Astrocyte of the hippocampus (primary cell): ENCODE results near the gene MXD4.

Experiments used
- DNase-seq: peaks from one replicate; pipeline ENCODE4 v3.0.0; 2011; ENCODE audit warnings: low read depth, low spot score

MXD4 gene

DNA sequence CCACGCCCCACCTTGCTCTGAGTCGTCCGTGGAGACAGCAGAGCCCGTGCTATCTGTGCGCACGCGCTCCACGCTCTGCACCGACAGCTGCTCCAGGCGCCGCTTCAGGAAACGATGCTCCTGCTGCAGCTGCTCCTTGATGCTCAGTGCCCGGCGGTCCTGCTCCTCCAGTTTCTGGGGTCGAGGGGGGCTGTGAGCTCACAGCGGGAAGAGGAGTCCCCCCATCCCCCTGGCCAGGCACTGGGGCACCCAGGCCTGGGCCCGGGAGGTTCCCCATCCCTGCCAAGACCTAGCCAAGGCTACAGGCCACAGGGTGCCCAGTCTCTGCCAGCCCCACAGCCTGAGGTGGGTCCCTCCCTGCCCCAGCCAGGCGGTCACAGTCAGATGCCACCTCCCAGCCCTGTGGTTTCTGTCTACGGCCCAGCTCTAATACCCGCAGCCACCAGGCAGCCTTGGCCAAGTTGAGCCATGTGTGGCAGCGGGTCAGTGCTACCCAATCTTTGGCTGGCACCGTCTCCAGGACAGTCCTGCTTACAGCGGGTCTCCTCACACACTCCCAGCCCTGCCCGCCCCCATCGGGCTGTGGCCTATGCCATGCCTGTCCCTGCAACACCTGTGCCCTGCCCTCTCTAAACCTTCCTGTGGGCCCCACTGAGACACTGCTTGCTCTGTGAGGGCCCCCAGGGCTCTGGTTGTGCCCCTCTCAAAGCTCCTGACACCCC lies 10.7 kb downstream of the MXD4 start:
- DNase-seq: no peak

DNA sequence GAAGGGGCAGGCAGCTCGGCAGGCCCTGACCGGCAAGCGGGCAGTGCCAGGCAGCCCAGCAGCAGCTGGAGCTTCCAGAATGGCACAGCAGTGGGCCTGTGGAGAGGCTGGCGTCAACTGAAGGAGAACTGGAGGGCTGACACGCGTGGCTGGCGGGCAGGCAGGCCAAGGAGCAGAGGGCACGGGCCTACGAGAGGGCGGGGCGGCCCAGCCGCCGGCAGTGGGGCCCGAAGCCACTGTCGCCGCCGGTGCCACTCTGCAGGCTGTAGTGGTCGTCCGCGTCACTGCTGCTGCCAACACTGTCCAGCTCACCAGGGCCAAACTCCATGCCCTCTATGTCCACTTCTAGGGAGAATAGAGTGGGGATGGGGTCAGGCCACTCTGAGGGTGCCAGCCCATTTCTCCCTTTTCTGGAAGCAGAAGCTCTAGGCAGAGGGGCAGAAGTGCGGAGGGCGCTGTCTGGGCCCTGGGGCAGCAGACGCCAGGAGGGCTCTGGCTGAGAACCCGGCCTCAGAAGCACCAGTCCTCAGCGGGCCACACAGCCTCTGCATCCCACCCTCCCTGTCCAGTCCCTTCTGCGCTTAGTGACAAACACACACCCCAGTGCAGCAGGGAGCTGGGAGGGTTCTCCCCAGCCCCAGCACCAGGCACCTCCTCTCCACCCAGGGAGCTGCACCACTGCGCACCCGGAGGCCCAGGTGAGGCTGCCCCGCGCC lies 11.4 kb downstream of the MXD4 start:
- DNase-seq: no peak

DNA sequence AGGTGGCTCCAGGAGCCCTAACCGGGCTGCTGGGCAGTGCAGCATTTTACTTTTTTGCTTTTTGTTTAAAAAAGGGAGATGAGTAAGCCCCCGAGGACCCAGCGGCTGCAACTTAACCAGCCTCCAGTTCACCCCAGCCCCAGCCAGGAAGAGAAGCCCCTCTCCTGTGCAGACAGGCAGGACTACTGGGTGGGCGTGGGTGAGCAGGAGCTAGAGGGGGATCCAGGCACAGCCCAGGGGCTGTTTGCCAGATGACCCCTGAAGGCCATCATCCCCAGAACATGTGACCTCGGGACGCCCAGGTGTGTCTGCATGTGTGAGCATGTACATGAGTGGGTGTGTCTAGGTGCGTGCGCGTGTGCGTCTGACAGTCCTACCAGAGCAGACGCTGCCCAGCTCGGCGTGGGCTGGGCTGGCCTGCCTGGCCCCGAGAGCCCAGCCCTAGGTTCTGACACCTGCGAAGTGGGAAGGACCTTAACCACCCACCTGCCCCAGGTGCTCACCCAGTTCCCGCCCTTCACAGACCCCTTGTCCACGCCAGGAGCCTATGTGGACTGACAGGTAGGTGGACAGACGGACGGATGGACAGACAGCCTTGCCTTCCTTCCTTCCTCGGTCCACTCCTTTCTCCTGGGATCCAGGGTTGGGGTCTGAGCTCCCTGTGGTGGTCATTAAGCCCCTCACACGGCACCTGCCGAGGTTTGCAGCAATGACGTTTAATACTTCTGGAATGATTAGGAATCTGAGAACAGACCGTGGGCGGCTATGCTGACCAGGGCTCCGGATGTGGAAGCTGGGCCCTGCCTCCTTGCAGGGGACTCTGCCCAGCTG lies 12.2 kb downstream of the MXD4 start:
- DNase-seq: peak; percentile 1

DNA sequence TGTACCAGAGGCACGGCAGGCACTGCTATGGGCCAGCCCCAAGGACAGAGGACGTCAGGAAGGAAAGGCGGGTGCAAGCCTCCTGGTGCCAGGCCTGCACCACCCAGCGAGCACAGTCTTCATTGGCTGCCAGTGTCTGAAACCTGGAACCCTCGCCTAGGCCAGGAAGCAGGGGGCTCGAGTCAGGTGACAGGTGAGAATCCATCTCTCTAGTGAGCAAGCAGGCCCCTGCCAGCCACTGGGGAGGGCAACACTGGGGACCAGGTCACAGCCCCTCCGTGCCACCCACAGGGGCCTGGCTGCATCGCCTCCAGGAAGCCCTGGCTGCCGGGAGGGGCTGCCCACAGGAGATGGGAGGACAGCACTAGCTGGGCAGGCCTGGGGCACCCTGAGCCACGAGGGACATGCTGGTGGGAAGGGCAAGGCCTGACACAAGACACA lies 13.1 kb downstream of the MXD4 start:
- no peak for DNase-seq

DNA sequence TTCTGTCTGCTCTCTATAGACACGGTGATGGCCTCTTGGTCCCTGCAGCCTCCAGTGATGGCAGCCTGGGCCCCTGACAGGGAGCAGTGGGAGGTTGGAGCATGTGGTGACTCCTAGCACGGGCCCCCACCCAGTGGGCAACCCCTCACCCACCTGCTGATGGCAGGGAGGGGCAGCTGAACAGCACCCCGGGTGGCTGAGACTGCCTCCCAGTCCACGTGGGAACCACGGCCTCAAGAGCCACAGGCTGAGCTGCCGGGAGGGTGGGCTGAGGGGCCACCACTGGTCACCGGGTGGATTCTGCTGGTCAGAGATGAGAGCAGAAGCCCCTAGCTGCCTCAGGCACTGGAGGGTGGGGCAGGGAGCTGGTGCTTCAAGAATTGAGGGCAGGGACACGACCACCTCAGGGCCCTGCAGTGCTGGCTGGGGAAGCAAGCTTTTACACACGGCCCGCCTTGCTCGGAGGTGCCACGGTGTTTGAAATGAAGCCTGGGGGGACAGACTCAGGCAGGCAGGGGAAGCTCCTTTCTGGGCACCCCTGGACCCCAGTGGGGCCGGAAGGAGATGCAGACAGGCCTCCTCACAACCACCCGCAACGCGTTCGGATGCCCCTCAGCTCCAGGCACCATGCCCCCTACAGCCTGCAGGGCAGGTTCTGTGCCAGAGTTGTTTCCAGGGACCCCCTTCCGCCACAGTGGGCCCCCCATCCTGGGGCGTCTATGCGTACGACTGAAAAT lies 13.7 kb downstream of the MXD4 start:
- no peak for DNase-seq

DNA sequence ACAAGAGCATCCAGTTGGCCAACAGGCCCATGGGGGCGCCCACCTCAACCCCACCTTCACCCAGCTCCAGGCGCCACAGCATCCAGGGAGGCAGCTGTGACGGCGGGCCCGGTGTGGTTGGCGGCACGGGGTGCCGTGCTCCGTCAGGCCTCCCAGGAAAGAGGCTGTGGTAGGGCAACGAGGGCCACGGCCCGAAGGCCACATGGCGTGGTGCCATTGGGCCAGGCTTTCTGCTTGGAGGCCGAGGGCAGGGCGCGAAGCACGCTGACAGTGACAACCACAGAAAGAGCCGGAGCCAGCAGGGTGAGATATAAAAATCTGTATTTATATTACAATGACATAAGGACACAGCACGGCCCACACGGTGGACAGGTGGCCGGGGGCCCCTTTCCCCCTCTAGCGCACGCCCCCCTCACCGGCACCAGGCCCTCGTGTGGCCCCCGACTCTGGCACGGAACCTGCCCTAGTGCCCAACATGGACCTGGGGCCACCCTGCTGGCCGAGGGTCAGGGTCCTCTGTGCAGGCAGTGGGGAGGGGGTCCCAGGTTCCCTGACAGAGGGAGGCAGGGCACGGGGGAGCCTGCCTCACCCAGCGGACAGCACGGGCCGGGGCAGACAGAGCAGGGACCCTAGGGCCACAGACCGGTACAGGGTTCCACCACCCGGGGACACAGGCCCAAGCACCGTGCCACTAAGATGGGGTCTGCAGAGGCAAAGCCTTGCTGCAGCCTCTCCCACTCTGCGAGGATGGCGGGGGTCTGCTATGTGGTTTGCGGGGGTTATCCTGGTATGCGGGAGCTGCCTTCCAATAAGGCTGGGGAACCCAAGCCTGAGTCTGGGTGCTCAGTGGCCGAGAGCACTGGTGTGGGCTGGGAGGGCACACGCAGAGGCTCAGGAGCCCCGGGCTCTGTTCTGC lies 14.5 kb downstream of the MXD4 start:
- DNase-seq: no peak

DNA sequence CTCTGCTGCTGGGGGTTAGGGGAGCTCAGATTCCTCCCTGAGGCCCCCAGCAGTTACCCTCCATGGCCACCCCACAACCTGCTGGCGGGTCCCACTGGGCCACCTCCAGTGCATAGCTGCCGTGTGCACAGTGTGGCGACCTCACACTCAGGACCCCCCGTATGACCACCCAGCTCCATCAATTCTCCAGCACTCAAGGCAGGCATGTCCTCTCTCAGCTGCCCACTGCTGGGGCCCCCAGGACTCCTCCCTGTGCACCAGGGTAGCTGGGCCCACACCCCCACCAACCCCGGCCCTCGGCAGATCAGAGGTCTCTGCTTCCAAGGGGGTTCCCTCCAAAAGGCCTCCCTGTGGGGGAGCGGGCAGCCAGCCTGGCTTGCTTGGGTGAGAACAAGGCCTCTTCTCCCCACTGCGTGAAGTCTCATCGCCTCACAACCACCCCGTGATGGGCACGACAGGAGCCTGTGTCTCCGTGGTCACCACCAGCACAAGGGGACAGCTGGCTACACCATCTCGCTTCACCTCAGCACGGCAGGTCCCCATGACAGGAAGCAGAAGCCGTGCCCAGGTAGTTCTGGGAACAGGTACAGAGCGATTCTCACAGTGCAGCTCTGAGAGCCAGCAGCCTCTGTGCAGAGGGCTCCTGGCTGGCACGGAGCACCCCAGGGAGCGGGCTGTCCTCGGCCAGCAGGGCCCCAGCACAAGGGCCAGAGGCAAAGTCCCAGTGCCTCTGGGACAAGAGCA lies 15.4 kb downstream of the MXD4 start:
- DNase-seq: no peak

DNA sequence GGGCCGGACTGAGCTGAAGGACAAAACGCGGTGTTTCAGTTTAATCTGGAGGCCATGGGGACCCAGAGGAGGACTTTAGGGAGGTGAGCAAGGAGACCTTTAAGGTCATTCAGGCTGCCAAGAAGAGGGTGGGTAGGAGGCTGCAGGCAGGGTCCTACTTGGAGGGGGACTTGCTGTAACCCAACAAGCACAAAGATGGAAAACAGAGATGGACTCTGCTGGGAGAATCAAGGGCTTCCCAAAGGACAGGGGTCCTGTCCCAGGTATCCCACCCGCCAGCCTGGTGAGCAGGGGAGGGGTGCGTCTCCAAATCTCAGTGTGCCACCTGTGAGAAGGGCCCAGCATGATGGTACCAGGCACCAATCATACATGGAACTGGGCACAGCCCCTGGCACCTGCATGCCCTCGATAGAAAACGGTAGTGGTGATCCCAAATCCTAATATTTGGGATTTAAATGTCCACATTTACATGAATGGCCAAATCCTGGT lies 16.1 kb downstream of the MXD4 start:
- DNase-seq: no peak

DNA sequence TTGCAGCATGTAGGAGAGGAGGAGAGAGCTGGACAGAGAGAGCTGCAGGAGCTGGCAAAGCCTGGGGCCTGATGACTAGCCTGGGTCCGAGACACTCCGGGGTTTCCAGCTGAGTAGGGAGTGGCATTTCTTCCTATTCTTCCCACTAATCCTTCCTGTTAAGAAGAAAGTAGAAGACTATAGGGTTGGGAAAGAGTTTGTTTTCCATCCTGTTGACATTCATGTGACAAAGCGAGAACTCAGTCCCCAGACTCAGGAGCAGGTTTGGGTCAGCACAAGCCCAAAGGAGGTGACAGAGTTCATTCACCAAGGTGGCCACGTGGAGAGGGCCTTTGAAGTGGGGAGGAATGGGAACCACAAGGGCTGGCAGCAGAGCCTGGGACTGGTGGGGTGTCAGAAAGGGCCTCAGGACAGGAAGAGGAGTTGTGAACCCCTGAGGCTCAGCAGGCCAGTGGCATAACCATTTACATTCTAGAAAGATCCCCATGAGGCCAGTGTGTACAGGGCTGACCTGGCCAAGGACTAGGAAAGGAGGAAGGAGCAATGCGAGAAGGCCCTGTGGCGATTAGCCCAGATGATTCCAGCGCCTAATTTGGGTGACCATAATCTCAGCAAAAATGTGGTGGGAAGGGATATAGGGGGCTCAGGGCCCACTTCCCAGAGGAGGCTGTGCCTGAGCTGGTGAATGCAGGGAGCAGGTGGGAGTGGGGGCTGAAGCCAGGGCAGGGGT lies 16.7 kb downstream of the MXD4 start:
- DNase-seq: no peak

DNA sequence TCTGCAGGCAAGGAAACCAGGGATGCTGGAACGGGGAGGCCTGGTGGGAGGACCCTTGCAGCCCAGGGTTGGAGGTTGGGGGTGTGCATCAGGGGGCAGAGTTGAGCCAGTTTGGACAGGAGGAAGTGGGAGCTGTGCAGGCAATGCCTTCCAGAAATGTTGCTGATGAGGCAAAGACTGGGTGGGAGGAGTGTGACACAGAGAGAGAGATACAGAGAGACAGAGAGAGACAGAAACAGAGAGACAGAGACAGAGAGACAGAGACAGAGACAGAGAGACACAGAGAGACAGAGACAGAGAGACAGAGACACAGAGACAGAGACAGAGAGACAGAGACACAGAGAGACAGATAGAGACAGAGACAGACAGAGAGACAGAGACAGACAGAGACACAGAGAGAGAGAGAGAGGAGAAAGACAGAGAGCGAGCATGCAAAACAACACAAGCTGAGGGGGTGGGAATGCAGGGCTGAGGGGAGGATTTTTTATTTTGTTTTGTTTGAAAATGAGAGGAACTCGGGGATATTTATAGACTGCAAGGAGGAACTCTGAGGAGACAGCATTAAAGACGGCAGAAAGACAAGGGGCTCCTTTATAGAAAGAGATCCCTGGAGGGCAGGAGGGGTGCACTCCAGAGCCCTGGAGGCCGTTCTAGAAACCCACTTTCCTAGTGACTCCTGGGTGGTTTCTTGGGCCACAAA lies 18.1 kb downstream of the MXD4 start:
- no peak for DNase-seq

DNA sequence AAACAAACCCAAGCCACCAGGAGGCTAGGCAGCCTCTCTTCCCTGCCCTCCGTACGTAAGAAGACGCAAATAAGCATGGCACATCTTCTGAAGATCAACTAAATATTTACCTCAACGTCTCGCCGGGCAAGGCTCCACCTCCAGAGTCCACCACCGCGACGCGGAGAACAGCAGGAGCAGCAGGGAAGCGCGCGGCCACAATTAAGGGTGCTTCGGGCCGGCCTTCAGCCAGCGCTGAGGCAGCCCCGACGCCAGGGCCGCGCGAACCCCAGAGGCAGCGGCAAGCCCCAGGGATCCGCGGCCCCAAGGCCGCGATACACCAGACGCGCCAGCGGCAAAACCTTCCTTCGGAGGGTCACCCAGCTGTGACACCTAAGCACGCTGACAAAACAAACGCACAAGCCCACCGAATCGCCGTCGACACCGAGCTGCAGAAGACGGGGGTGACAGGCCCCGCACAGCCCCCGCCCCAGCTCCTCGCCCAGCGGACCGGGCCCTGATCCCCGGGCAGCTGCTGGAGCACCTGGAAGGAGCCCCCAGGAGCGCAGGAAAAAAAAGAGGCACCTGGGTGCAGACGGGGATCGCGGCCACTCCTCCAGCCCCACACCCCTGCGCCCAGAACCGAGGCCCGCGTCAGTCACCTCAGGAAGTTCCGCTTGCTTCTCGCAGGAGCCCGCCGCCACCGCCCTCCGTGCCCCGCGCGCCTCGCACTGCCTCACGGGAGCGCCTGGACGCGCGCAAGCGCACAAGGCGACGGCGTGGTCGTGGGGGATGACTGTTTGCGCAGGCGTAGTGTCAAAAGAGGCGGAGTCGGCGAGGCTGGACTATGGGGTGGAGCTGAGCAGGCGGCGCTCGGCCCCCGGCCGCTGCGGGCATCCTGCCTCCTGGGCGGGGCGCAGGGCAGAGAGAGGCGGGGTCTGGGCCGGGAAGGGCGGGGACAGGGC lies 20.2 kb downstream of the MXD4 start, which contains the start of the genes HAUS3 and POLN:
Gene HAUS3, minus strand, starts transcription at position 712 of the 944 bp plus-strand sequence. CDS start 1,175 bp downstream, outside the sequence.
Gene POLN, minus strand, starts transcription at position 712 of the 944 bp plus-strand sequence. CDS start 12,890 bp downstream, outside the sequence.
- DNase-seq: peak; percentile 100

DNA sequence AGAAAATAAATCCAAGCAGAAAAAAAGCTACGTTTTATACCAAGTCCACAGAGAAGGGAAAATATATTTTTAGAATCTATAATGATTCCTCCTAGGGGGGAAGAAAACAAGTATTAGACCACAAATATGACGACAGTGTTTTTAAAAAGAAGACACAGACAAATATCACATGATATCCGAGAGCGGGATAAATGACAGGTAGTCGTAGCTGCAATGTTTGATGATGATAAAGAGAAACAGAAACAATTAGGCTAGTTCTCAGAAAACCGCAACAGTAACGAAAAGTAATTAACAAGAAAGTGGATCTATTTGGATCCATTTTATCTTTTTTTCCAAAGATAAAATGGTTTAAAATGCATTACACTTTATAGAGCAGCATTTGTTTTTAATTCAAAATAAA lies 20.9 kb downstream of the MXD4 start:
- DNase-seq: no peak

DNA sequence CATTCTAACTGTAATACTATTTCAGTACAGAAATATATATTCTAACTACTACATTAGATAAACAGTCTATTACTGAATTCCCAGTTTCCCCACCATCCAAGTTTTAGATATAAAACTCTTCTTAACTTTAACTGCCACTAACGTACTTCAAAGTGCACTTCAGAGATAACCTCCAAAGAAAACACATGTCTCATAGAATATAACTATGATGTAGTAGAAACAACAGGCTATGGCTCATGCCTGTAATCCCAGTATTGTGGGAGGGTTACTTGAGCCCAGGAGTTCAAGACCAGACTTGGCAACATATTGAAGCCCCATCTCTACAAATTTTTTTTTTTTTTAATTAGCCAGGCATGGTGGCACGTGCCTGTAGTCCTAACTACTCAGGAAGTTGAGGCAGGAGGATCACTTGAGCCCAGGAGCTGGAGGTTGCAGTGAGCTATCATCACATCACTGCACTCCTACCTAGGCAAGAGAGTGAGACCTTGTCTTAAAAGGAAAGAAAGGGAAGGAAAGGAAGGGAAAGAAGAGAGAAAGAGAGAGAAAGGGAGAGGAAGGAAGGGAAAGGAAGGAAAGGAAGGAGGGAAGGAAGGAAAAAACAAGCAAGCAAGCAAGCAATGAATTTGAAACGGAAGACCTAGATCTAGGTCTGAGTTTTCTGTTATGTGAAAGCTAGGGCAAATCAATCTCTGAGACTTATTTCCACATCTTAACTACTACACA lies 24.8 kb downstream of the MXD4 start:
- no peak for DNase-seq

DNA sequence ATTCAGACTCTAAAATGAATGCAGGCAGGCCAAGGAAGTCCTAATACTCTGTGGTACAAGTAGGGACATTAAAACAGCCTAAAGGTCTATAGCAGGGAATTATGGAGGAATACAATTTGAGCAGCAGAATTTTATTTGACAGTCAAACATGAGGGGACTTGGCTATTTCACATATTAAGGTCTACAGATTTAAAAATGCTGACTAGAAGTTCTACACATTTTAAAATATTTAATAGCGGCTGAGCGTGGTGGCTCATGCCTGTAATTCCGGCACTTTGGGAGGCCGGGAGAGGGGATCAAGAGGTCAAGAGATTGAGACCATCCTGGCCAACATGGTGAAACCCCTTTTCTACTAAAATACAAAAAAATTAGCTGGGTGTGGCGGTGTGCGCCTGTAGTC lies 30.8 kb downstream of the MXD4 start:
- DNase-seq: no peak

DNA sequence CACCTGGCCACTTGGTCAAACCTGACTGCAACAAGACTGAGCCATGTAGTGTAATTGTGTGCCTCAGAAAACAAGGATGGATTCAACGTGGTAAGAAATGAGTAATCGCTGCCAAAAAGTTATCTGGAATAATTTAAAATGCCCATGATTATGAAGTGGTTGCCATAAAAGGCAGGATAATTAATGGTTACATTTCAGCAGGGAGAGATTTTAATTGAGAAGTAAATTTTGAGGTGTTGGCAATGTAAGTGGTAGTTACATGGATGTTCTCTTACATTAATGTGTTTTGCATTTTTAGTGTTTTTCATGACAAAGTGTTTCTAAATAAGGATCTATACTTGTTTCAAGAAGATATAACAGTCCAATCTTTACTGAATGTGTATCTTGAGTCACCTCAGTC lies 35.6 kb downstream of the MXD4 start:
- DNase-seq: no peak

DNA sequence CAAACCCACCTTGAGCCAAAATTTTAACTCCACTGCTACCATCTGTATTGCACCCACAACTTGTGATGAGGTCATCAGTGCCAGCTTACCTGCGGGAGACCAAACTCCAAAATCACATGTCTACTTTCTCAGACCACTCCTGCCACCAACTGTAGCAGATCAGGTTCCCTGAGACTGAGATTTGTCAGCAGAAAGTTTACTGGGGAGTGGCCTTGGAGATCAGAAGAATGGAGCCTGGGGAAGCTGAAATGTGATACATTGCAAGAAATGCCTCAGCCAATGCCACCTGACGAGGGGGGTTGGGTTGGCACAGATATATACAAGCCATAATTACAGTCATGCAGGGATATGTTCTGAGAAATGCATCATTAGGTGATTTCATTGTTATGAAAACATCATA lies 39.1 kb downstream of the MXD4 start:
- no peak for DNase-seq
